ENCODE results near the gene NELFCD.

- TF ChIP-seq CTCF (IDR thresholded peaks at IDR 0.05 in 4 of 5, conservative IDR thresholded peaks at IDR 0.05 in 1 of 5) = no peak
- TF ChIP-seq POLR2A (IDR thresholded peaks at IDR 0.05) = no peak
These were observed 54.3 kb downstream of the NELFCD start for GRCh38 chr20:59035381-59035780.
